OCI-LY3 (cell line): ENCODE measurements around the gene GSS.

Experiments
- EZH2phosphoT487 ChIP-seq: fragments of 200-600 bp; shearing (Covaris generic); IDR thresholded peaks from 2 replicates; pipeline ENCODE4 v1.6.1; 2018; ENCODE audit warnings: antibody characterized with exemption, mixed run types, low read depth
- TF ChIP-seq, protein P1 (sequence below): fragments of 200-600, 300-600 bp; sonication (generic); IDR thresholded peaks from 2 replicates; pipeline ENCODE4 v1.5.1; 2014; ENCODE audit warnings: antibody characterized with exemption, low read length, low read depth

GRCh38 chr20:34968042-34968775, 12.6 kb upstream of the GSS start:
- TF ChIP-seq, protein P1, sequence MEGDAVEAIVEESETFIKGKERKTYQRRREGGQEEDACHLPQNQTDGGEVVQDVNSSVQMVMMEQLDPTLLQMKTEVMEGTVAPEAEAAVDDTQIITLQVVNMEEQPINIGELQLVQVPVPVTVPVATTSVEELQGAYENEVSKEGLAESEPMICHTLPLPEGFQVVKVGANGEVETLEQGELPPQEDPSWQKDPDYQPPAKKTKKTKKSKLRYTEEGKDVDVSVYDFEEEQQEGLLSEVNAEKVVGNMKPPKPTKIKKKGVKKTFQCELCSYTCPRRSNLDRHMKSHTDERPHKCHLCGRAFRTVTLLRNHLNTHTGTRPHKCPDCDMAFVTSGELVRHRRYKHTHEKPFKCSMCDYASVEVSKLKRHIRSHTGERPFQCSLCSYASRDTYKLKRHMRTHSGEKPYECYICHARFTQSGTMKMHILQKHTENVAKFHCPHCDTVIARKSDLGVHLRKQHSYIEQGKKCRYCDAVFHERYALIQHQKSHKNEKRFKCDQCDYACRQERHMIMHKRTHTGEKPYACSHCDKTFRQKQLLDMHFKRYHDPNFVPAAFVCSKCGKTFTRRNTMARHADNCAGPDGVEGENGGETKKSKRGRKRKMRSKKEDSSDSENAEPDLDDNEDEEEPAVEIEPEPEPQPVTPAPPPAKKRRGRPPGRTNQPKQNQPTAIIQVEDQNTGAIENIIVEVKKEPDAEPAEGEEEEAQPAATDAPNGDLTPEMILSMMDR = no peak
- no peak for TF ChIP-seq EZH2phosphoT487
